CD4-positive, alpha-beta T cell treated with Interleukin-15 for 4 hours (primary cell): ENCODE measurements around the gene CDK5.
"Not testable (repeated sequence)": the region's sequence is repeated elsewhere in the genome, so short reads cannot be mapped to it uniquely, and the experiment has no call there.

Source experiments
- DNase-seq: peaks from one replicate; pipeline ENCODE4 v3.0.0-alpha.2; 2020; ENCODE audit warnings: low spot score

CDK5 gene

GRCh38 chr7:151013733-151014497 lies 43.8 kb downstream of the CDK5 start:
- peak; percentile 93 for DNase-seq

- DNase-seq: no peak
Measured at GRCh38 chr7:151013356-151013732, 44.4 kb downstream of the CDK5 start.

GRCh38 chr7:151012911-151013347 lies 44.8 kb downstream of the CDK5 start:
- peak; percentile 19 for DNase-seq

GRCh38 chr7:151012031-151012692 lies 45.5 kb downstream of the CDK5 start:
- no peak for DNase-seq

GRCh38 chr7:151011616-151012015 lies 46.1 kb downstream of the CDK5 start:
- not testable (repeated sequence) for DNase-seq

DNA sequence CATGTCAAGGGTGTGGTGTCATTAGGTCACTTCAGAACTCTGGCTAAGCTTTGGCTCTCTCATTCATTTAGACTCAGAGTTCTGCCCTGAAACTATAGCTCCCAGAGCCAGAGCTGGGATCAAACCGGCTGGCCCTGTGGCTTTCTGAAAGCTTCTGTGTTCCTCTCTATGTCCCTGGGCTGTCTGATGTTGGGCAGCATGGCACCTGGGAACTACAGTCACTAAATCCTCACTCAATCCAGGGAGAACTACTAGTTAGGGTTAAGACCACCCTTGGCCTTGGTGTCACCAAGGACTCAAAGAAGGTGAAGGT lies 46.6 kb downstream of the CDK5 start:
- no peak for DNase-seq

DNA sequence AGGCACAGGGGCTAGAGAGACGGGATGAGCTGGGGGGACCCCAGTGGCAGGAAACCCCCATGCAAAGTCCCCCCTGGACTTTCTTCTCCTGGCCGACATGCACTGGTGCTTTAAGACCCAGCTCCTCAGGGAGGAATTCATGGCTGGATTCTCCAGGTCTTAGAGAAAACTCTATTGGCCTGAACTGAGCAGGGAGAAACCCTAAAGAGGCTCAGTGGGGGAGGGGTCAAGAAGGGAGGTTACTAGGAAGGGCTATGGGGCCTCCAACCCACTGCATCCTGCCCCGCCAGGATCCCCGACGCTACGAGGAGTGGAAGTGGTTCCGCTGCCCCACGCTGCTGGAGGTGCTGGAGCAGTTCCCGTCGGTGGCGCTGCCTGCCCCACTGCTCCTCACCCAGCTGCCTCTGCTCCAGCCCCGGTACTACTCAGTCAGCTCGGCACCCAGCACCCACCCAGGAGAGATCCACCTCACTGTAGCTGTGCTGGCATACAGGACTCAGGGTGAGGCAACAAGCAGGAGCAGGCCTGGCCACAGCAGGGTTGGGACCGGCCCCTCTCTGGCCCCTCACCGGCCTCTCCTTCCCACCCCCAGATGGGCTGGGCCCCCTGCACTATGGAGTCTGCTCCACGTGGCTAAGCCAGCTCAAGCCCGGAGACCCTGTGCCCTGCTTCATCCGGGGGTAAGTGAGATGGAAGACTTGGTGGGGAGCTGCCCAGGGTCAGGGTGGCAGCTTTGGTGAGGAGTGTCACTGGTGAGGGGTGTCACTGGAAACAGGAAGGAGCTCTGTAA lies 47.2 kb downstream of the CDK5 start:
- peak; percentile 41 for DNase-seq

DNA sequence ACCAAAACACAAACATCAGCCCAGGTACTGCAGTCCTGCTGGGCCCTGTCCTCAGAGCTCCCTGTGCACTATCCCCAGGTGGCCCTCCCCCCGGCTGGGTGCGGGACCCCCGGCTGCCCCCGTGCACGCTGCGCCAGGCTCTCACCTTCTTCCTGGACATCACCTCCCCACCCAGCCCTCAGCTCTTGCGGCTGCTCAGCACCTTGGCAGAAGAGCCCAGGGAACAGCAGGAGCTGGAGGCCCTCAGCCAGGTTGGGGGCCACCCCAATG lies 47.7 kb downstream of the CDK5 start:
- no peak for DNase-seq

GRCh38 chr7:151009327-151010036 lies 48.2 kb downstream of the CDK5 start:
- no peak for DNase-seq

- DNase-seq: peak; percentile 89
Measured at GRCh38 chr7:151008511-151009323, 49.0 kb downstream of the CDK5 start.

GRCh38 chr7:151008143-151008510 lies 49.6 kb downstream of the CDK5 start:
- peak; percentile 48 for DNase-seq

- no peak for DNase-seq
Measured at GRCh38 chr7:151007469-151007898, 50.2 kb downstream of the CDK5 start.

- no peak for DNase-seq
Measured at GRCh38 chr7:151006590-151007300, 51.0 kb downstream of the CDK5 start.

DNA sequence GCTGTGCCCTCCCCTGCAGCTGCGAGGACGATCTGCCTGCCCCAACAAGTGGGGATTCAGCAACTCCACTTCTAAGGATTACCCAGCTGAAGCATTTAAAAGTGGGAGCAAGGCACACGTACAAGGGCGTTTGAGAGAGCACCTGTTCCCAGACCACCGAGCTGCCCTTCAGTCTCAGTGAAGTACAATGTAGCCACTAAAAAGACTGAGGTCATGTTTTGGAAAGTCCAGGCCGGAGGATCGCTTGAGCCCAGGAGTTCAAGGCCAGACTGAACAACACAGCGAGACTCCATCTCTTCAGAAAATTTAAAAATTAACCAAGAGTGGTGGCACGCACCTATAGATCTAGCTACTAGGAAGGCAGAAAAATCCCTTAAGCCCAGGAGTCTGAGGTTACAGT lies 52.1 kb downstream of the CDK5 start:
- no peak for DNase-seq
